ENCODE results near the gene EPB41L4A.

EPB41L4A gene

DNA sequence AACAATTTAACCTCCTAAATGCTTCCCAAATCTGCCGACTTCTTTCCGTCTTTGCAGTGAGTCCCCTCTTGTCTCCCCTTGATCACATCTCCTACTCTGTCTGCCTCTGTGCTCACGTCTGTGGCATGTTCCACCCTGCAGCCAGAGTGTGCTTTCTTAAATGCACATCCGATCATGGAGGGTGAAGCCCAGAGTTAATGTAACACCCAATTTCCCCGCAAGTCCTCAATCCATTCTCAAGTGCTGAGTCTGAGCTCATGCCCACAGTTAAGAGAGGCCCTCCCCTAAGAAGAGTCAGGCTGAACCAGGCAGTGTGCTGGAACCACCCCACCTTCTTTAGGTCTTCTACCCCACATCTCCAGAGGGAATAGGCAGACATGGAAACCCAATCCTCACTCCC lies 164.8 kb downstream of the EPB41L4A start:
- Histone ChIP-seq H3K9me2 (replicated peaks; ENCODE audit: low read depth, low read length) (no peaks in the 10 kb centered on the region), H3K4me1 (ENCODE audit: insufficient read depth, low read length, poor library complexity, severe bottlenecking) (no peaks in the 10 kb centered on the region), H3K36me3 (ENCODE audit: insufficient read depth, low read length) (no peaks in the 10 kb centered on the region), H3K79me2 (ENCODE audit: insufficient read depth, low read length) (no peaks in the 10 kb centered on the region), H3K9ac (ENCODE audit: low read depth, low read length, poor library complexity, severe bottlenecking) (no peak overlapping the region), H2AFZ (ENCODE audit: low read length) (no peak overlapping the region), H4K20me1 (ENCODE audit: insufficient read depth, low read length, poor library complexity, severe bottlenecking) (no peaks in the 10 kb centered on the region), H3K4me3 (ENCODE audit: low read length, poor library complexity, severe bottlenecking) (no peak overlapping the region), H3F3A (ENCODE audit: low read depth) (no peaks in the 10 kb centered on the region), H3K4me2 (ENCODE audit: low read depth, low read length, poor library complexity, severe bottlenecking) (no peak overlapping the region), H3K9me3 (ENCODE audit: insufficient read depth, low read depth, low read length) (no peaks in the 10 kb centered on the region), H3K27me3 (ENCODE audit: insufficient read depth, low read length, poor library complexity, severe bottlenecking) (no peaks in the 10 kb centered on the region)
- TF ChIP-seq, protein P1, sequence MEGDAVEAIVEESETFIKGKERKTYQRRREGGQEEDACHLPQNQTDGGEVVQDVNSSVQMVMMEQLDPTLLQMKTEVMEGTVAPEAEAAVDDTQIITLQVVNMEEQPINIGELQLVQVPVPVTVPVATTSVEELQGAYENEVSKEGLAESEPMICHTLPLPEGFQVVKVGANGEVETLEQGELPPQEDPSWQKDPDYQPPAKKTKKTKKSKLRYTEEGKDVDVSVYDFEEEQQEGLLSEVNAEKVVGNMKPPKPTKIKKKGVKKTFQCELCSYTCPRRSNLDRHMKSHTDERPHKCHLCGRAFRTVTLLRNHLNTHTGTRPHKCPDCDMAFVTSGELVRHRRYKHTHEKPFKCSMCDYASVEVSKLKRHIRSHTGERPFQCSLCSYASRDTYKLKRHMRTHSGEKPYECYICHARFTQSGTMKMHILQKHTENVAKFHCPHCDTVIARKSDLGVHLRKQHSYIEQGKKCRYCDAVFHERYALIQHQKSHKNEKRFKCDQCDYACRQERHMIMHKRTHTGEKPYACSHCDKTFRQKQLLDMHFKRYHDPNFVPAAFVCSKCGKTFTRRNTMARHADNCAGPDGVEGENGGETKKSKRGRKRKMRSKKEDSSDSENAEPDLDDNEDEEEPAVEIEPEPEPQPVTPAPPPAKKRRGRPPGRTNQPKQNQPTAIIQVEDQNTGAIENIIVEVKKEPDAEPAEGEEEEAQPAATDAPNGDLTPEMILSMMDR (conservative IDR thresholded peaks at IDR 0.05; ENCODE audit: low read length) = no peak
- TF ChIP-seq EZH2phosphoT487 (IDR thresholded peaks at IDR 0.05; ENCODE audit: borderline replicate concordance) = no peak

GRCh38 chr5:112253478-112254250 lies 165.4 kb downstream of the EPB41L4A start:
- H3K4me3 ChIP-seq (ENCODE audit: low read length, poor library complexity, severe bottlenecking) = no peak overlapping the region
- no peaks in the 10 kb centered on the region for H3K4me1 ChIP-seq (ENCODE audit: insufficient read depth, low read length, poor library complexity, severe bottlenecking)
- no peaks in the 10 kb centered on the region for H3K9me3 ChIP-seq (ENCODE audit: insufficient read depth, low read depth, low read length)
- H3K27me3 ChIP-seq (ENCODE audit: insufficient read depth, low read length, poor library complexity, severe bottlenecking) = no peaks in the 10 kb centered on the region
- no peak overlapping the region for H3K9ac ChIP-seq (ENCODE audit: low read depth, low read length, poor library complexity, severe bottlenecking)
- no peaks in the 10 kb centered on the region for H3K9me2 ChIP-seq (replicated peaks; ENCODE audit: low read depth, low read length)
- H3K36me3 ChIP-seq (ENCODE audit: insufficient read depth, low read length) = no peaks in the 10 kb centered on the region
- H4K20me1 ChIP-seq (ENCODE audit: insufficient read depth, low read length, poor library complexity, severe bottlenecking) = no peaks in the 10 kb centered on the region
- H3K79me2 ChIP-seq (ENCODE audit: insufficient read depth, low read length) = no peaks in the 10 kb centered on the region
- H2AFZ ChIP-seq (ENCODE audit: low read length) = no peak overlapping the region
- H3F3A ChIP-seq (ENCODE audit: low read depth) = no peaks in the 10 kb centered on the region
- TF ChIP-seq, protein P1 (conservative IDR thresholded peaks at IDR 0.05; ENCODE audit: low read length) = no peak
- TF ChIP-seq EZH2phosphoT487 (IDR thresholded peaks at IDR 0.05; ENCODE audit: borderline replicate concordance) = no peak
- H3K4me2 ChIP-seq (ENCODE audit: low read depth, low read length, poor library complexity, severe bottlenecking) = no peak overlapping the region

- Histone ChIP-seq H3K4me1 (ENCODE audit: insufficient read depth, low read length, poor library complexity, severe bottlenecking) (no peaks in the 10 kb centered on the region), H3K9ac (ENCODE audit: low read depth, low read length, poor library complexity, severe bottlenecking) (no peak overlapping the region), H3K4me3 (ENCODE audit: low read length, poor library complexity, severe bottlenecking) (no peak overlapping the region), H3K9me2 (replicated peaks; ENCODE audit: low read depth, low read length) (no peaks in the 10 kb centered on the region), H3K27me3 (ENCODE audit: insufficient read depth, low read length, poor library complexity, severe bottlenecking) (no peaks in the 10 kb centered on the region), H2AFZ (ENCODE audit: low read length) (no peak overlapping the region), H3K36me3 (ENCODE audit: insufficient read depth, low read length) (no peaks in the 10 kb centered on the region), H3K9me3 (ENCODE audit: insufficient read depth, low read depth, low read length) (no peaks in the 10 kb centered on the region), H4K20me1 (ENCODE audit: insufficient read depth, low read length, poor library complexity, severe bottlenecking) (no peaks in the 10 kb centered on the region), H3F3A (ENCODE audit: low read depth) (no peaks in the 10 kb centered on the region), H3K4me2 (ENCODE audit: low read depth, low read length, poor library complexity, severe bottlenecking) (no peak overlapping the region), H3K79me2 (ENCODE audit: insufficient read depth, low read length) (no peaks in the 10 kb centered on the region)
- TF ChIP-seq, protein P1 (conservative IDR thresholded peaks at IDR 0.05; ENCODE audit: low read length) = no peak
Measured at GRCh38 chr5:112250551-112250950, 168.5 kb downstream of the EPB41L4A start.
